ENCODE measurements around the gene GAGE12J. TPM values are rescaled to one million over a fixed set of nuclear protein-coding genes. Genes with fewer than 3 reads are reported as not detected.
"Not testable (repeated sequence)": the region's sequence is repeated elsewhere in the genome, so short reads cannot be mapped to it uniquely, and the experiment has no call there.

GAGE12J gene
- total and polyA plus RNA-seq, 10 donors, result not detected

DNA sequence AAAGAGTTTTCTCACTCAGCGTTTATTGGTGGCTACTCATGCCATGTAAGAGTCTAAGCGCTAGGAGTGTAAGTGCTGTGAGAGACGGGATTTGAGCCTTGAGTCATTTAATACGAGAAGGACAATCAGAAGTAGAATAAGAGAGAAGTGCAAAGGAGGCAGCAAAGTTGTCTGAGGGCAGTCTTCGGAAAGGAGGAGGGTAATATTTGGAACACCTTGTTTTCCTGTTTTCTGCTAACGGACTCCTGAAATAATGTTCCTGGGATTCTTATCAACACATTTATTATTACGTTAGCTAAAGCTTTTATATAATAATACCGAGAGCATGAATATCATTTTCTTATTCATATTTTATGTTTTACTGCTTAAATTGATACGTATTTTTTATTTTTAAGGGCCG, 23.6 kb downstream of the GAGE12J start:
- intact Hi-C loops (cut with DNase I; ENCODE audit: low total_unique reads); H3K9me3 ChIP-seq; H3K27ac ChIP-seq; H3K27me3 ChIP-seq (replicated peaks in 1 of 7); H3K36me3 ChIP-seq; H3K4me1 ChIP-seq; H3K4me3 ChIP-seq; DNase-seq: not testable (repeated sequence)
- 78 to 88% (median 81%) methylated on average over 3 to 8 of the region's 10 CpGs for WGBS, 5 donors

- 84 to 91% (median 91%) methylated on average over 7 to 11 of the region's 11 CpGs for WGBS, 5 donors
- H3K27ac ChIP-seq; H3K27me3 ChIP-seq (replicated peaks in 1 of 7); DNase-seq; intact Hi-C loops (cut with DNase I; ENCODE audit: low total_unique reads); H3K9me3 ChIP-seq; H3K4me1 ChIP-seq; H3K4me3 ChIP-seq; H3K36me3 ChIP-seq: not testable (repeated sequence)
These were observed 24.3 kb downstream of the GAGE12J start for GRCh38 chrX:49346150-49346549.

Other genes with a start within 250 kb of the GAGE12J start
- 10 to 100 TPM; 15.4 to 23.7 (median 18.9) TPM for gene PRAF2, start 248.0 kb upstream of the GAGE12J start, total RNA-seq
- gene PRAF2, start 248.0 kb upstream of the GAGE12J start, polyA plus RNA-seq, result 10 to 100 TPM; 15.9 to 17.9 (median 16.0) TPM
- gene WDR45, start 242.2 kb upstream of the GAGE12J start, total RNA-seq, result 100 to 1,000 TPM in 1 of 7 donors, 10 to 100 TPM in 6; 59.3 to 123 (median 64.7) TPM
- gene WDR45, start 242.2 kb upstream of the GAGE12J start, polyA plus RNA-seq, result 100 to 1,000 TPM in 1 of 3 donors, 10 to 100 TPM in 2; 49.3 to 122 (median 95.4) TPM
- 10 to 100 TPM; 17.6 to 23.9 (median 19.2) TPM for gene GPKOW, start 198.3 kb upstream of the GAGE12J start, total RNA-seq
- gene GPKOW, start 198.3 kb upstream of the GAGE12J start, polyA plus RNA-seq, result 10 to 100 TPM in 2 of 3 donors, 1 to 10 TPM in 1; 8.7 to 15.3 (median 11.6) TPM
- 1 to 10 TPM in 6 of 7 donors, under 1 TPM in 1; 0.89 to 4.3 (median 1.5) TPM for gene MAGIX, start 159.3 kb upstream of the GAGE12J start, total RNA-seq
- gene MAGIX, start 159.3 kb upstream of the GAGE12J start, polyA plus RNA-seq, result 1 to 10 TPM in 2 of 3 donors, under 1 TPM in 1; 0.96 to 2.1 (median 1.3) TPM
- 100 to 1,000 TPM in 1 of 7 donors, 10 to 100 TPM in 6; 30.2 to 100 (median 52.6) TPM for gene PLP2, start 150.1 kb upstream of the GAGE12J start, total RNA-seq
- gene PLP2, start 150.1 kb upstream of the GAGE12J start, polyA plus RNA-seq, result 10 to 100 TPM; 48.8 to 77.1 (median 57.4) TPM
- gene PRICKLE3, start 135.7 kb upstream of the GAGE12J start, total RNA-seq, result 10 to 100 TPM; 11.3 to 29.0 (median 15.2) TPM
- 1 to 10 TPM; 3.2 to 6.2 (median 3.4) TPM for gene PRICKLE3, start 135.7 kb upstream of the GAGE12J start, polyA plus RNA-seq
- gene SYP, start 121.8 kb upstream of the GAGE12J start, total RNA-seq, result 1 to 10 TPM in 5 of 7 donors, under 1 TPM in 2; 0.52 to 3.6 (median 1.5) TPM
- gene SYP, start 121.8 kb upstream of the GAGE12J start, polyA plus RNA-seq, result 1 to 10 TPM in 2 of 3 donors, under 1 TPM in 1; 0.48 to 2.1 (median 1.3) TPM
- gene CACNA1F, start 88.7 kb upstream of the GAGE12J start, total RNA-seq, result 1 to 10 TPM in 5 of 7 donors, under 1 TPM in 2; 0.63 to 2.9 (median 1.2) TPM
- under 1 TPM; 0.55 to 0.67 (median 0.61) TPM for gene CACNA1F, start 88.7 kb upstream of the GAGE12J start, polyA plus RNA-seq
- 10 to 100 TPM; 18.9 to 26.4 (median 21.4) TPM for gene CCDC22, start 86.6 kb upstream of the GAGE12J start, total RNA-seq
- gene CCDC22, start 86.6 kb upstream of the GAGE12J start, polyA plus RNA-seq, result 10 to 100 TPM; 14.9 to 19.9 (median 19.7) TPM
- 1 to 10 TPM in 4 of 7 donors, under 1 TPM in 3; 0.26 to 3.9 (median 1.8) TPM for gene FOXP3, start 57.3 kb upstream of the GAGE12J start, total RNA-seq
- 1 to 10 TPM in 2 of 3 donors, under 1 TPM in 1; 0.58 to 1.2 (median 1.1) TPM for gene FOXP3, start 57.3 kb upstream of the GAGE12J start, polyA plus RNA-seq
- gene PPP1R3F, start 52.2 kb upstream of the GAGE12J start, total RNA-seq, result 1 to 10 TPM; 5.1 to 8.9 (median 6.3) TPM
- 1 to 10 TPM; 2.2 to 3.8 (median 3.0) TPM for gene PPP1R3F, start 52.2 kb upstream of the GAGE12J start, polyA plus RNA-seq
- gene GAGE10, start 18.4 kb upstream of the GAGE12J start, total RNA-seq, result not detected
- not detected for gene GAGE10, start 18.4 kb upstream of the GAGE12J start, polyA plus RNA-seq
- not detected for gene GAGE13, start 9.5 kb downstream of the GAGE12J start, total RNA-seq
- gene GAGE13, start 9.5 kb downstream of the GAGE12J start, polyA plus RNA-seq, result not detected
- gene GAGE12C, start 210.1 kb downstream of the GAGE12J start, total RNA-seq, result not detected
- not detected for gene GAGE12C, start 210.1 kb downstream of the GAGE12J start, polyA plus RNA-seq
- not detected for gene GAGE12D, start 219.7 kb downstream of the GAGE12J start, total RNA-seq
- gene GAGE12D, start 219.7 kb downstream of the GAGE12J start, polyA plus RNA-seq, result not detected
- not detected for gene GAGE12E, start 229.3 kb downstream of the GAGE12J start, total RNA-seq
- gene GAGE12E, start 229.3 kb downstream of the GAGE12J start, polyA plus RNA-seq, result not detected
- not detected for gene GAGE12F, start 238.8 kb downstream of the GAGE12J start, total RNA-seq
- gene GAGE12F, start 238.8 kb downstream of the GAGE12J start, polyA plus RNA-seq, result not detected
- gene GAGE12G, start 248.4 kb downstream of the GAGE12J start, total RNA-seq, result not detected
- gene GAGE12G, start 248.4 kb downstream of the GAGE12J start, polyA plus RNA-seq, result not detected